Neural progenitor cell (in vitro differentiated cells): Measurements from ENCODE around the gene GPN3.
"Not testable (repeated sequence)": the region's sequence is repeated elsewhere in the genome, so short reads cannot be mapped to it uniquely, and the experiment has no call there.

Experiments
- CTCF ChIP-seq: fragments of 200-600 bp; sonication (generic); IDR thresholded peaks from 2 replicates; pipeline ENCODE4 v1.5.1; 2017; ENCODE audit warnings: antibody characterized with exemption, mild to moderate bottlenecking
- EZH2 ChIP-seq: fragments of 200-600 bp; sonication (generic); IDR thresholded peaks from 2 replicates; pipeline ENCODE4 v1.6.1; 2017; ENCODE audit warnings: antibody characterized with exemption, mild to moderate bottlenecking, moderate library complexity
- EZH2phosphoT487 ChIP-seq: fragments of 200-600 bp; sonication (generic); IDR thresholded peaks from 2 replicates; pipeline ENCODE4 v1.6.1; 2017; ENCODE audit warnings: antibody characterized with exemption

- not testable (repeated sequence) for TF ChIP-seq CTCF, EZH2, EZH2phosphoT487
These were observed 62.9 kb downstream of the GPN3 start for GRCh38 chr12:110405126-110405662.
